Central memory CD4-positive, alpha-beta T cell (primary cell): ENCODE results near the gene EMC6.
A peak's percentile ranks its signal among the peaks of the same experiment; 100 is the strongest.
"Not testable (repeated sequence)": the region's sequence is repeated elsewhere in the genome, so short reads cannot be mapped to it uniquely, and the experiment has no call there.

Experiments
- DNase-seq: peaks from one replicate; pipeline ENCODE4 v3.0.0; 2022

Gene EMC6

DNA sequence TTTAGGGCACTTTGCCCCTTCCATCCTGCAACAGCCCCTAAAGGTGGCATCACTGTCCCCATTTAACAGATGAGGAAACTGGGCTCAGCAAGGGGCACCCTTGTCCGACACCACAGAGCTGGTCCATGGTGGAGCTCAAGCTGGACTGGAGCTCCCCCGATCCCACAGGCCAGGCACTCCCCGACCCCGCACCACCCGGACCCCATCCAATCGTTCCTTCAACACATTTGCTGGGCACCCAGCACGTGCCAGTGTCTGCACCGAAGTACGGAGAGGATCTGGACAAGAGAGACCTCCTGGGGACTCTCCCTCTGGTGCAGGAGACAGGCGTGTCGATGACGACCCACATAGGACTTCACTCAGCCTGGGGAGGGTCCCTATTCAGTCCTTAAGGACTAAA is 13.4 kb downstream of the EMC6 start:
- no peak for DNase-seq

DNA sequence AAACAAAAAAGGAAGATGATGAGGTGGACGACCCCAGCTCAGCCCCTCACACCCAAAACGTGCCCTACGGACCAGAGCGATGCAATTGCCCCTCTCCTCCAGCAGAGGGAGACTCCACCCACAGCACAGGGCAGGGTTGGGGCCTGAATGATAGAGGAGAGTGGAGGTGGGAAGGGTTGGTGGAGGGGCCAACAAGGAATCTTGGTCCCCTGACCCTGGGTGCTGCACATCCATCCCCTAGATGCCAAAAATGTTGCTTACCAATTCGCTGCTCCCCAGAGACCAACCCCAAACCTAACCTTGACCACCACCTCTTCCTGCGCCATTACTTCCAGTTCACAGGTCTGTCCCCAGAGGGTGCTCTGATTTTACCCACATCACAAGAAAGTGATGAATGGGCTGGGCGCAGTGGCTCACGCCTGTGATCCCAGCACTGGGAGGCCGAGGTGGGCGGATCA is 14.5 kb downstream of the EMC6 start:
- peak; percentile 48 for DNase-seq

DNA sequence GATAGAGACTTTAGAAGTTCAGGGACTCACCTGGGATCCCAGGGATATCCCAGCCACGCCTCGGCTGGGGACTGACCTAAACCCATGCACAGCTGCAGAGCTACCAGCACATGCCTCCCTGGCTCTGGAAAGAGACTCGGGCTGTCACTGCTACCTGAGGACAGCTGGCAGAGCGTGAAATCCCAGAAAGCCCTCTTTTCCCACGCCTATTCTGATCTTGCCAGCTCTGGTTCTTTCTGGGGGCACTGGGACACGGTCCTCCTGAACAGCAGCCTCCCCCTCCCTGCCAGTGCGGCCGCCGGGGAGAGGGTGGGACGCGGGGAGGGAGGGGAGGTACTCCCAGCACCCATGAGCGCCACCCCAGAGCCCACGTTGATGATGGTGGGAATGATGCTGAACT is 16.6 kb downstream of the EMC6 start:
- no peak for DNase-seq

DNA sequence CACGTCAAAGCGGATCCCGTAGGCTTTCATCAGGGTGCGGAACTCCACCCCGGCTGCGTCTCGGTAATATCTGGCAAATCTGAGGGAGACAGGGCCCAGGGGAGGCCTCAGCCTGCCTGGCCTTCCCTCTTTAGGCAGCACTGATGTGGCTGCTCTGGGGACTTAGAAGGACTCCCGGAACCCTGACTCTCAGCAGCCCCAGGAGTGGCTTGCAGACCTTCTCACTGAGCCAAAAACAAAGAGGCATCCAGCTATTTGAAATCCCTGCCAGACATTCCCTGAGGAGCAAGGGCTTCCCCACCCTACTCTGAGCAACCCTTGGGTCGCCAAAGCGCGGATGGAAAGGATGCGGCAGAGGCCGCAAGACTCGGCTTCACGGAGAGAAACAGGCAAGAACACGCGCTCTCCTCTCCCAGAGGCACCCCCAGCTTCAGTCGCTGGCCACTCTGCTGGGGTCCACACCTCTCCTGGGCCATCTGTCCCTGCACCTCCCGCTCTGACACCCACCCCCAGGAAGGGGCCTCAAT is 19.5 kb downstream of the EMC6 start:
- DNase-seq, result no peak

DNA sequence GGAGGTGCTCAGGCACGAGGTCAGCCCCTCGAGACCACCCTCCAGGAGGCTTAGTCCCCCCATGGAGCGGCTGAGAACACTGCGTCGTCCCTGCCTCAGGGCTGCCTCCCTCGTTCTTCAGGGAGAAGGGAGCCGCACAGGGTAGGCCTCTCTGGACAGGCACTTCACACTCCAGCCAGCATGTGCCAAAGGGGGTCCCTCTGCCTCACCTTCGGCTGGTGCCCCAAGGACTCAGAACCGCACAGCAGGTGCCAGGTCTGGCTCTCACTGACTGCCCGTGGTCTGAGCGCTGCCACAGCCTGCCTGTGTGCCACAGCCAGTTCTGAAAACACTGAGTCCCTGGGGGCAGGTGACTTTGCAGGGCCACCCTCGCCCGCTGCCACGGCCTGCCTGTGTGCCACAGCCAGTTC is 20.2 kb downstream of the EMC6 start:
- DNase-seq, result no peak

DNA sequence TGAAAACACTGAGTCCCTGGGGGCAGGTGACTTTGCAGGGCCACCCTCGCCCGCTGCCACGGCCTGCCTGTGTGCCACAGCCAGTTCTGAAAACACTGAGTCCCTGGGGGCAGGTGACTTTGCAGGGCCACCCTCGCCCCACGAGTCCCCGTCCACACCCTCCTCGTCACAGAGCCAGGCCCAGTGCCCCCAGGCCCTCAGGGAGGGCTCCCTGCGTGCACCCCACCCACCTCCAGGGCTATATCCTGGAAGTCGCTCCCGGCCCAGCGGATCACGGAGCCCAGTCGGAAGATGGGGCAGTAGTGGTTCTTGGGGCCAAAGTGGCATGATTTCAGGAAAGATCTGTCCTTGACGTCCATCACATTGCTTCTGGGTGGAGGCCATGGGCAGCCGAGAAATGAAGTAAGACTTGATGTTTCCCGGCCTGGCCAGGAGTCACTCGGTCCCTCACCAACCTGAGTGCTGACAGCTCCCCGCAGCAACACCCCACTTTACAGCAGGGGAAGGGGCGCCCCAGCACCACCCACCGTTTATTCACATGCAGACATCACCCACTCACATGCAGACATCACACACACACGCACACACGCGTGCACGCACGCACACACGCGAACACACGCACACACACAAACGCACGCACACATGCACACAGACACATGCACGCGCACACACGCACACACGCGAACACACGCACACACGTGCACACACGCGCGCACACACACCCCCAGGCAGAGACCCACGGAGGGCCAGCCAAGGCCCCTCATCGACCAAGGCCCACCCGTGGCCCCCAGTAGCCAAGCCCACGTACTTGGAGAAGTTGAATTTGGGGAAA is 20.9 kb downstream of the EMC6 start:
- no peak for DNase-seq

DNA sequence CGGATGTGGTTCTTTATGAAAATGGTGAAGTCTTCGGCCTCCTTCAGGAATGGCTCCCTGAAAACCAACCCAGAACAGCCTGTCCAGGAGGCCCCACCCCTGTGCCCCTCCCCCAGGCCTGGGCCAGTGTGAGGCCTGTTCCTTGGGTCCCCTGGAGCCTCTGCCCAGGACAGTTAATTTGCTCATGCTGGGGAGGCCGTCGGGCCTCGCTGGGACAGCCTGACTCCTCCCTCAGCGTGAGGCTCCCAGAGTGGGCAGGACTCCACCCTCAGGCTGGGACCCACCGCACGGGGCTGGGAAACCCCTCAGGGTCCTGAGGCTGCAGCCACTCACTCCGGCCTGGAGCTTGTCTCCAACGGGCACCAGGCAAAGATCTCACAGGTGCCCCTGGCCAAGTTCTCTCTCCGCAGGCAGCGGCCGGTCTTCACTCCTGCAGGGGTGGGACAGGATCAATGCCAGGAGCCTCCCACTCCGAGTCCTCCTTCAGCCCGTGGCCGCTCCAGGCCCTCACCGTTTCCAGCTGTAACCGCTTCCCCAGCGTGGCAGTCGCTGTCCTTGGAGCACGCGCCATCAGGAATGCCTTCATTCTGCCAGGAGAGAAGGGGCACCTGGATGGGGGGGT is 21.6 kb downstream of the EMC6 start:
- no peak for DNase-seq

DNA sequence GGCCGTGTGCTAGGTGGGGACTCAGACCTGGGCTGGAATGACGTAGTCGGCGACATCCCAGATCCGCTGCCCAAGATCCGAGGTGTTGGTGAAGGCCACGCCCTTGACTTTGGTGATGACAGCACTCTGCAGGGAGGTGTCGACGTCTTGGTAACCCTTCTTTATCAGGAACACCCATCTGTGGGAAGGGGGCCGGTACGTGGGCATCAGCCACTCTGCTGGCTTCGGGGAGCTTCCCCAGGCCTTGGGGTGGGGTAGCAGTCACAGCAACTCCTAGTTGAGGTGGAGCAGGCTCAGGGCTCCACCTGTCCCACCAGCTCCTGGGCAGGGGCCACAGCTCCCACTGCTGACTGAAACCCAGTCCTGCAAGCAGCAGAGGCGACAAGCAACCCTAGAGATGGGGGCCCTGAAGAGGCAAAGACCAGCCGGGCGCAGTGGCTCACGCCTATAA is 23.0 kb downstream of the EMC6 start:
- DNase-seq, result no peak

DNA sequence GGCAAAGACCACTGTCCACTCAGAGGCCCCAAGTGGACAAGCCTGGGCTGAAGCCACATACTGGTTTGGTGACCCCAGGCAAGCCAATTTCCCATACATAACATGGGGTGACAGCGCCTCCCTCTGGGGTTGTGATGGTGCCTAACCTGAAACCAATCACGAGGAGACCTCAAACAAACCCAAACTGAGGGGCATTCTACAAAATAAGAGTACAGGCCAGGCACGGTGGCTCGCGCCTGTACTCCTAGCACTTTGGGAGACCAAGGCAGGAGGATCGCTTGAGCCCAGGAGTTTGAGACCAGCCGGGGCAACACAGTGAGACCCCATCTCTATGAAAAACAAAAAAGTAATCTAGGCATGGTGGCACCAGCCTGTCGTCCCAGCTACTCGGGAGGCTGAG is 23.7 kb downstream of the EMC6 start:
- no peak for DNase-seq

DNA sequence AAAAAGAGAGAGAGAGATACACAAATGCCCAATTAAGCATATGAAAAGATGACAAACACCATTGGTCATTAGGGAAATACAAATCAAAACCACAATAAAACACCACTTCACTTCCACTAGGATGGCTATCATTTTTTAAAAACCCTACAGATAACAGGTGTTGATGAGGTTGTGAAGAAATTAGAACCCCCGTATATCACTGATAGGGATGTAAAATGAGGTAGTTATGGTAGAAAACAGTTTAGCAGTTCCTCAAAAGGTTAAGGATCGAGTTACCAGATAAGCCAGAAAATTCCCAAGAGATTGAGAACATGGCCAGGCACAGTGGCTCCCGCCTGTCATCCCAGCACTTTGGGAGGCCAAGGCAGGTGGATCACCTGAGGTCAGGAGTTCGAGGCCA is 24.5 kb downstream of the EMC6 start:
- DNase-seq, result no peak

DNA sequence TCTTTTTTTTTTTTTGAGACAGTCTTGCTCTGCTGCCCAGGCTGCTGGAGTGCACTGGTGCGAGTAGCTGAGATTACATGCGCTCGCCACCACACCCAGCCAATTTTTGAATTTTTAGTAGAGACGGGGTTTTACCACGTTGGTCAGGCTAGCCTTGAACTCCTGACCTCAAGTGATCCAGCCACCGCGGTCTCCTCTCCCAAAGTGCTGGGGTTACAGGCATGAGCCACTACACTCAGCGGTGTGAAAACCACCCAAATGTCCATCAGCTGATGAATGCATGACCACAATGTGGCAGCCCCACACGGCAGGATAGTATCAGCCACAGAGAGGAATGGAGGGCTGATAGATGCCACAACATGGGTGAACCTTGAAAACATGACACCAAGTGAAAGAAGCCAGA is 25.2 kb downstream of the EMC6 start:
- no peak for DNase-seq

DNA sequence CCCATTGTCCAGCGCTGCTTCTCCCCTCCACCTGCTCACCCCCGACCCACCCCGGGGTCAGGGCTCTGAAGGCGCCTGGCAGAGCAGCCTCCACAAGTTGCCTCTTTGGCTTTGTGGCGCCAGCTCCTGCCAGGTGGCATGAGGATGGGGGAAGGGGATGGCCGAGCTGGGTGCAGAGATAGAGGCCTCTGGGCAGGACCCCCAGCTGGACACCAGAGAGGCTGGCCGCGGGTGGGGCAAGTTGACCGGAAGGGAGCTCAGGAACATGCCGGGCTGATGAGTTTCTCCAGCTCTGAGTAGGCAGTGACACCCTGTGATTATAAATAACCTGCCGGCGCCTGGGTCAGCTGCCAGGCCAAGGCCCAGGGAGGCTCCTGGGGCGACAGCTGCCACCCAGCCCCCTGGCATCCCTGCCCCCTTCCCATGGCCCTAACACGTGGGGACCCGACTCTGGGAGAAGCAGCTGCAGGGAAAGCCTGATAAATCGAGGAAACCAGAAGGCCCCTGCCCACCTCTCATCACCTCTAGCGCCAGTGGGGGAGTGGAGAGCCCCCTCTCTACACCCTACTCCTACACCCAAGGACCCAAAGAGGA is 26.6 kb downstream of the EMC6 start:
- DNase-seq, result no peak

DNA sequence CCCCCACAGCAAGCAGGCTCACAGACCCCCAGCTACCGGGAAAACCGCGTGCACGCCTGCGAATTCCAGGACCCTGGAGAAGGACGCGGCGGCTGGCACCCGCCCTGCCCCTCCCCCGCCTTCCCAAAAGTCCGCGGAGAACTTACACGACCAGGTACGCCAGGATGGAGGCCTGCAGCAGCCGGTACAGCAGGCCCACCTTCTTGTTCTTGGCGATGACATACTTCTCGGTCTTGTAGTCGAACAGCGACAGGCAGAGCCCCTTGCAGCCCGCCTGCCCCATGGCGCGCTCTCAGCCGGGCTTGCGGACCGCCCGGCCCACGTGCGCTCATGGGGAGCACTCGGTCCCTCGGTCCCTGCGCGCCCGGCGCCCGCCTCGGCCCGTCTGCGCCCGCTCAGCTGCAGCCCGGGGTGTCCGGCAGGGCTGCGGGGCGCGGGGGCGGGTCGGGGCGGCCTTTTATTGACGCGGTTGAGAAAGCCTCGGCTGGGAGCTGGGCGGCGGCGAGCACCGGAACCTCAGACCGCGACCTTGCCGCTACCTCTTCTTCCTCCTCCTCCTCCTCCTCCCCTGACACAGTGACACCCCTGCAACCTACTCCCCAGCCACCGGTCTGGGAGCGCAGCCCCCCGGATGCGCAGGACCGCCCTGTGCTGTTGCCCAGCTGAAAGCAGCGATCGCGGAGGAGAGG is 27.3 kb downstream of the EMC6 start, which contains the start of gene P2RX5:
Gene P2RX5, minus strand, starts transcription at position 433 of the 689 bp plus-strand sequence. Its CDS starts 150 bp downstream, at position 283.
- peak; percentile 31 for DNase-seq

DNA sequence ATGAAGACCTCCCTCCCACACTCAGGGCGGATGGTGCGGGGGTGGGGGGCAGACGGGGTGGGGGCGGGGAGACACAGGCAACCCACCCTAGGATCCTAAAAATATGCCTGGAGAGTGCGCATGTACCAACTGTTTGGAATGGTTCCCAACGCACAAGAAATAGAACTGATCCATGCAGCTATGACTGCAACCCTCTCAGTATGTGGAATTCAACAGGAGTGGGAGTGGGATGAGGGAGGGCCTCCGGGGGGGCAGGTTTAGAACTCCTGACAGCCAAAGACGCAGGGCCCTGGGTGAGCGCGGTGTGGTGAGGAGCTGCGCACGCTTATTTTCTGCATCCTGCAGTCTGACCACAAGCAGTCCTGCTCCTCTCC is 28.5 kb downstream of the EMC6 start:
- DNase-seq, result no peak

DNA sequence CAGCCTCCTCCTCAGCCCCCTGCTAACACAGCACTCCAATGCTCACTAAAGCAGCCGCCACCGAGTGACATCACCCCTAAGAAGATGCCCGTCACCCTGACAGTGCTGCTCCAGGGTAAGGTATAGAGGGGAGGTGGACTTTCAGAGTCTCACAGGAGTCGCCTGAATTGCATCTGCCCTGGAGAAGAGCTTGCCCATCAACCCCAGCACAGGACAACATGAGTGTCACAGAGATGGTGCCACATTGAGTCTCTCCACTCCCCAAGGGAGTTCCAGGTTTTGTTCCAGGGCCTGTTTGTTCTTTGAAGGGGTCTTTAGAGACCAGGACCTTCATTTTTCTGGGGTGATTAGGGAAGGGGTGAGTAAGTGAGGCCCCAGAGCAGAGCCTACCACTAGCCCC is 29.5 kb downstream of the EMC6 start:
- no peak for DNase-seq

DNA sequence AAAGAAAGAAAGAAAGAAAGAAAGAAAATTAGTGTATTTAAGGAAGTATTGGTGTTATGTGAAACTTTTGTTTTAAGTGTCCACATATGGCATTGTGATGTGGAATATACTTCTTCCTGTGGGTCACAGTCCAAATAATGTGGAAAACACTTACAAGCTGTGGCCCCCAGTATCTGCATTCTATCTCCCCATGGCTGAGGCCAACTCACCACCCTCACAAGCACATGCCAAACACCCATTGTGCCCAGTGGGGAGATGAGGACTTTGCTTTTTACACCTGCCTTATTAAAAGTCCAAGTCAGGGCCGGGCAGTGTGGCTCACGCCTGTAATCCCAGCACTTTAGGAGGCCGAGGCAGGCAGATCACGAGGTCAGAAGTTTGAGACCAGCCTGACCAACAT is 31.3 kb downstream of the EMC6 start:
- no peak for DNase-seq

DNA sequence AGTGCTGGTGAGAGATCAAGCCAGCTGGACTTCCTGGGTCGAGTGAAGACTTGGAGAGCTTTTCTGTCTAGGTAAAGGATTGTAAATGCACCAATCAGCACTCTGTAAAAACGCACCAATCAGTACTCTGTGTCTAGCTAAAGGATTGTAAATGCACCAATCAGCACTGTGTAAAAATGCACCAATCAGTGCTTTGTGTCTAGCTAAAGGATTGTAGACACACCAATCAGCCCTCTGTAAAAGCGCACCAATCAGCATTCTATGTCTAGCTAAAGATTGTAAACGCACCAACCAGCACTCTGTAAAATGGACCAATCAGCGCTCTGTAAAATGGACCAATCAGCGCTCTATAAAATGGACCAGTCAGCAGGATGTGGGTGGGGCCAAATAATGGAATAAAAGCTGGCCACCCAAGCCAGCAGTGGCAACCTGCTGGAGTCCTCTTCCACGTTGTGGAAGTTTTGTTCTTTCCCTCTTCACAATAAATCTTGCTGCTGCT is 33.5 kb downstream of the EMC6 start:
- DNase-seq, result not testable (repeated sequence)

DNA sequence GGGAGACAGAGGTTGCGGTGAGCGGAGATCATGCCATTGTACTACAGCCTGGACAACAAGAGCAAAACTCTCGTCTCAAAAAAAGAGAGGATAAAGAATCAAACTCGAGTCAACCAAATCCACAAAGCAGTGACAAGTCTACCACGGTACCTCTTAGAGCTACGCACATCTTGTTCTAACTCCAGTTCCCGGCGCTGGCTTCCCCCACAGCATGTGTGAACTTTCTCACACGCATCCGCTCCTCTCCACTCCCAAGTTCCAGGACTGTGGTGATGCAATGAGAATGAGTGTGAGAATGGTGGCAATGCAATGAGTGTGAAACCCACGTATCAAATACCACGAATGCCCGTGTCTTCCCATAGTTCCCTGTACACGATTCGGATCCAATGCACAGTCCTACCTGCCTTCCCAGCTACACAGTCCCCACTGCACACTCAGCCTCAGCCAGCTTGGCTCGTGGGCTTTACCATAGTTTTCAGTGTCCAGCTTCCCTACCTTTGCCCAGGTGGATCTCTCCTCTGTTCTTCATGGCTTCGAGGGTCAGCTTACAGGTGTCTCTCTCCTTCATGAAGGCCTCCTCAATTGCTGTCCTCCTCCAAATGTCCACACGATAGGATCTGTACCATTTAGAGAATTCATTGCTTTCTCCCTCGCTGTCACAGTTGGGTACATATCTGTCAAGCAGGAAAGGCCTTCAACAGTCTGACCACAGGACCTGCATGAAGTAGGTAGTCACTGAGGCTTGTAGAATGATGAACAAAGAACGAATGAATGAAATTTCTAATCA is 36.5 kb downstream of the EMC6 start:
- no peak for DNase-seq

DNA sequence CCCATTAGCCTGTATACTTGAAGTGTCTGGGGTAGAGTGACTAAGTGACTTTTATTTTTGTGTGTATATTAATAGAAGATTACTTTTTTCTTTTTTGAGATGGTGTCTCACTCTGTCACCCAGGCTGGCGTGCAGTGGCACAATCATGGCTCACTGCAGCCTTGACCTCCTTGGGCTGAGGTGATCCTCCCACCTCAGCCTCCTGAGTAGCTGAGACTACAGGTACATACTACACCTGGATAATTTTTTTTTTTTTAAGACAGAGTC is 37.0 kb downstream of the EMC6 start:
- DNase-seq, result not testable (repeated sequence)

DNA sequence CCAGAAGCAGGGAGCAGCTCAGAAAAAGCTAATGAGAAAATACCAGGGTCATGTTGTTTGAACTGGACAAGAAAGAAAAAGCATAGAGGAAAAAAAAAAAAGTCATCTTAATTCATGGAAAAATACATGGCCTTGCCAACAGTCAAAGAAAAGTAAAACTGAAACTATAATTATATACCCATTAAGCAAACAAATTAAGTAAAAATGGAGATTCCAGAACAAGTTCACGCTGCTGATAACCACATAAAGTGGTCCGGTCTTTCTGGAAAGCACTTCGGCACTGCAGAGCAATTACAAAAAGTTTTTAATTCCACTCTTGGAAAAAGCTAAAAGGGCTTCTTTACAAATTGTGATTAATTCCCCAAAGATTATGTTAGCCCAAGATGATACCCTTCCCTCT is 39.8 kb downstream of the EMC6 start:
- no peak for DNase-seq

DNA sequence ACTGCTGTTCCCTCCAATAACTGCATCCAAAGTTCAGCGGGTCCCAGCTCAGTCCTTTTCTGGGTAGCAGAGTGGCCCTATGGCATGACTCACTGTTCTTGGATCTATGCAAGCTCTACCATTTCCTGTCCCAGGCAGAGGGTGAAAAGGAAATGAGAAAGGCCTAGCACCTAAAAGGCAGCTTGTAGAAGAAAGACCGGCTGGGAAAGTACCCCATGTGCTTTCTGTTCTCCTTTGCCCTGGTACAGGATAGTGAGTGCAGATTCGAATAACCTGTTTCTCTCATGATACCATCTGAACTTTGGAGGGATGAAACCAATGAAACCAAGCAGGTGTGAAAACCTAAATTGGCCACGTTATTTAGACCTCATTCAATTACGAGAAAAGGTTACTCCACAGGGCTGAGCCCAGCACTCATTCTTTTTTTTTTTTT is 42.4 kb downstream of the EMC6 start:
- DNase-seq, result peak; percentile 91

DNA sequence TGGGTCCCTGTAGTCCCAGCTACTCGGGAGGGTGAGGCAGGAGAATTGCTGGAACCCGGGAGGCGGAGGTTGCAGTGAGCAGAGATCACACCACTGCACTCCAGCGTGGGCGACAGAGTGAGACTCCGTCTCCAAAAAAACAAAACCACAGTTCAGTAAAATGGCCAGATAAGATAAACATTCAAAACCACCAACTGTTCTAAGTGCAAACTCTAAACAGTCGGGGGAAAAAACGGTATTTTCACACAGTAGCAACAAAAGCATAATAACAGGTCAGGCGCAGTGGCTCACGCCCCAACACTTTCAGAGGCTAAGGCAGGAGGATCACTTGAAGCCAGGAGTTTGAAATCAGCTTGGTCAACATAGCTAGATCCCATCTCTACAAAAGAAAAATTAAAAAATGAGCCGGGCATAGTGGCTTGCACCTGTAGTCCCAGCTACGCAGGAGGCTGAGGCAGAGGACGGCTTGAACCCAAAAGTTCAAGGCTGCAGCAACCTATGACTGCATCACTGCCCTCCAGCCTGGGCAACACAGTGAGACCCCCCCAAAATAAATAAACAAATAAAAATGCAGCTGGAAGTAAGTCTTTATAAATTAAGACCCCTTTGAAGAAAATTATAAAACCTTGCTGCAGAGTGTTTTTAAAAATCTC is 44.3 kb downstream of the EMC6 start:
- DNase-seq, result no peak
